Measurements from ENCODE around the gene CAVIN4. TPM values are rescaled to one million over a fixed set of nuclear protein-coding genes. Genes with fewer than 3 reads are reported as not detected.

The CAVIN4 gene
- total RNA-seq: under 1 TPM; 0.07 TPM

GRCh38 chr9:100577776-100578448 is at the start of gene CAVIN4:
Gene CAVIN4, plus strand, starts transcription at chr9:100578079. Its CDS starts 65 bp downstream, at chr9:100578144.
- POLR2A ChIA-PET: no interaction called here
- no peaks in the 10 kb centered on the region for H3K4me1 Mint-ChIP-seq (ENCODE audit: low read depth)
- H3K4me3 Mint-ChIP-seq: no peak within 1 kb of the TSS
- intact Hi-C loops (cut with micrococcal nuclease): no loop called here
- H3K9me3 Mint-ChIP-seq: no peaks in the 10 kb centered on the region
- H3K27ac Mint-ChIP-seq: no peak within 1 kb of the TSS
- CTCF ChIA-PET: interaction anchor here (1.0 kb wide), 1 partner anchor 24 kb away, joined by 3 read pairs; no protein-coding TSS in a partner anchor
- no peaks in the 10 kb centered on the region for H3K36me3 Mint-ChIP-seq
- no peak for DNase-seq
- H3K27me3 Mint-ChIP-seq: no peaks in the 10 kb centered on the region

GRCh38 chr9:100534401-100534800 is 43.5 kb upstream of the CAVIN4 start:
- ChIA-PET POLR2A (no interaction called here), CTCF (no interaction called here)
- Mint-ChIP-seq H3K9me3 (peaks cover 2% of the 10 kb centered on the region), H3K4me1 (ENCODE audit: low read depth) (no peaks in the 10 kb centered on the region), H3K4me3 (no peak overlapping the region), H3K36me3 (no peaks in the 10 kb centered on the region), H3K27me3 (no peaks in the 10 kb centered on the region), H3K27ac (no peak overlapping the region)
- intact Hi-C loops (cut with micrococcal nuclease): no loop called here
- no peak for DNase-seq

GRCh38 chr9:100540327-100540726 is 37.6 kb upstream of the CAVIN4 start:
- no peaks in the 10 kb centered on the region for H3K27me3 Mint-ChIP-seq
- H3K4me1 Mint-ChIP-seq (ENCODE audit: low read depth): no peaks in the 10 kb centered on the region
- peaks cover 11% of the 10 kb centered on the region for H3K9me3 Mint-ChIP-seq
- no peak overlapping the region for H3K4me3 Mint-ChIP-seq
- no peak overlapping the region for H3K27ac Mint-ChIP-seq
- no peak for DNase-seq
- intact Hi-C loops (cut with micrococcal nuclease): no loop called here
- POLR2A ChIA-PET: no interaction called here
- peaks cover 5% of the 10 kb centered on the region for H3K36me3 Mint-ChIP-seq
- CTCF ChIA-PET: no interaction called here

GRCh38 chr9:100549048-100549447 is 28.8 kb upstream of the CAVIN4 start:
- H3K4me3 Mint-ChIP-seq: no peak overlapping the region
- H3K9me3 Mint-ChIP-seq: peaks cover 17% of the 10 kb centered on the region
- no peak overlapping the region for H3K27ac Mint-ChIP-seq
- no peaks in the 10 kb centered on the region for H3K27me3 Mint-ChIP-seq
- ChIA-PET POLR2A (no interaction called here), CTCF (interaction anchor here (1.2 kb wide), 1 partner anchor 42 kb away, joined by 3 read pairs; no protein-coding TSS in a partner anchor)
- DNase-seq: no peak
- peaks cover 5% of the 10 kb centered on the region for H3K36me3 Mint-ChIP-seq
- no peaks in the 10 kb centered on the region for H3K4me1 Mint-ChIP-seq (ENCODE audit: low read depth)
- intact Hi-C loops (cut with micrococcal nuclease): no loop called here

GRCh38 chr9:100554935-100555401 is 22.9 kb upstream of the CAVIN4 start:
- no peaks in the 10 kb centered on the region for H3K27me3 Mint-ChIP-seq
- intact Hi-C loops (cut with micrococcal nuclease): no loop called here
- DNase-seq: no peak
- no peak overlapping the region for H3K27ac Mint-ChIP-seq
- CTCF ChIA-PET: no interaction called here
- H3K4me1 Mint-ChIP-seq (ENCODE audit: low read depth): no peaks in the 10 kb centered on the region
- no peaks in the 10 kb centered on the region for H3K36me3 Mint-ChIP-seq
- no peaks in the 10 kb centered on the region for H3K9me3 Mint-ChIP-seq
- no peak overlapping the region for H3K4me3 Mint-ChIP-seq
- POLR2A ChIA-PET: no interaction called here

- H3K4me1 Mint-ChIP-seq (ENCODE audit: low read depth): no peaks in the 10 kb centered on the region
- POLR2A ChIA-PET: no interaction called here
- H3K27ac Mint-ChIP-seq: no peak overlapping the region
- CTCF ChIA-PET: interaction anchor here (1.5 kb wide), 1 partner anchor 13 kb away, joined by 3 read pairs; no protein-coding TSS in a partner anchor
- H3K9me3 Mint-ChIP-seq: no peaks in the 10 kb centered on the region
- no peaks in the 10 kb centered on the region for H3K27me3 Mint-ChIP-seq
- intact Hi-C loops (cut with micrococcal nuclease): no loop called here
- DNase-seq: no peak
- H3K4me3 Mint-ChIP-seq: no peak overlapping the region
- no peaks in the 10 kb centered on the region for H3K36me3 Mint-ChIP-seq
Measured at GRCh38 chr9:100555471-100555870, 22.4 kb upstream of the CAVIN4 start.

GRCh38 chr9:100557053-100557452 is 20.8 kb upstream of the CAVIN4 start:
- no peak for DNase-seq
- Mint-ChIP-seq H3K9me3 (no peaks in the 10 kb centered on the region), H3K27ac (no peak overlapping the region), H3K4me1 (ENCODE audit: low read depth) (no peaks in the 10 kb centered on the region), H3K36me3 (no peaks in the 10 kb centered on the region), H3K4me3 (no peak overlapping the region), H3K27me3 (no peaks in the 10 kb centered on the region)
- intact Hi-C loops (cut with micrococcal nuclease): no loop called here
- POLR2A ChIA-PET: no interaction called here
- CTCF ChIA-PET: interaction anchor here (1.5 kb wide), 1 partner anchor 15 kb away, joined by 3 read pairs; no protein-coding TSS in a partner anchor

- no peak overlapping the region for H3K4me3 Mint-ChIP-seq
- H3K27ac Mint-ChIP-seq: no peak overlapping the region
- H3K4me1 Mint-ChIP-seq (ENCODE audit: low read depth): no peaks in the 10 kb centered on the region
- H3K36me3 Mint-ChIP-seq: no peaks in the 10 kb centered on the region
- ChIA-PET CTCF (no interaction called here), POLR2A (no interaction called here)
- no peak for DNase-seq
- H3K9me3 Mint-ChIP-seq: no peaks in the 10 kb centered on the region
- intact Hi-C loops (cut with micrococcal nuclease): no loop called here
- H3K27me3 Mint-ChIP-seq: no peaks in the 10 kb centered on the region
Measured at GRCh38 chr9:100561256-100561655, 16.6 kb upstream of the CAVIN4 start.

GRCh38 chr9:100567856-100568255 is 10.0 kb upstream of the CAVIN4 start:
- CTCF ChIA-PET: interaction anchor here (1.3 kb wide), 1 partner anchor 34 kb away, joined by 3 read pairs; no protein-coding TSS in a partner anchor

GRCh38 chr9:100573655-100574260 is 4.1 kb upstream of the CAVIN4 start:
- Mint-ChIP-seq H3K36me3 (no peaks in the 10 kb centered on the region), H3K27me3 (no peaks in the 10 kb centered on the region), H3K9me3 (no peaks in the 10 kb centered on the region), H3K4me3 (no peak overlapping the region), H3K27ac (no peak overlapping the region), H3K4me1 (ENCODE audit: low read depth) (no peaks in the 10 kb centered on the region)
- ChIA-PET CTCF (no interaction called here), POLR2A (no interaction called here)
- intact Hi-C loops (cut with micrococcal nuclease): no loop called here
- DNase-seq: no peak

More at GRCh38 chr9:100567856-100568255, 10.0 kb upstream of the CAVIN4 start:
- no peak overlapping the region for H3K27ac Mint-ChIP-seq
- H3K9me3 Mint-ChIP-seq: no peaks in the 10 kb centered on the region
- no peaks in the 10 kb centered on the region for H3K27me3 Mint-ChIP-seq
- DNase-seq: no peak
- no peak overlapping the region for H3K4me3 Mint-ChIP-seq
- H3K4me1 Mint-ChIP-seq (ENCODE audit: low read depth): no peaks in the 10 kb centered on the region
- intact Hi-C loops (cut with micrococcal nuclease): no loop called here
- POLR2A ChIA-PET: no interaction called here
- no peaks in the 10 kb centered on the region for H3K36me3 Mint-ChIP-seq

GRCh38 chr9:100575006-100575405 is 2.9 kb upstream of the CAVIN4 start:
- intact Hi-C loops (cut with micrococcal nuclease): no loop called here
- POLR2A ChIA-PET: no interaction called here
- Mint-ChIP-seq H3K27ac (no peak overlapping the region), H3K4me3 (no peak overlapping the region), H3K27me3 (no peaks in the 10 kb centered on the region), H3K4me1 (ENCODE audit: low read depth) (no peaks in the 10 kb centered on the region), H3K9me3 (no peaks in the 10 kb centered on the region), H3K36me3 (no peaks in the 10 kb centered on the region)
- CTCF ChIA-PET: no interaction called here
- DNase-seq: no peak

- Mint-ChIP-seq H3K4me3 (no peak overlapping the region), H3K9me3 (no peaks in the 10 kb centered on the region), H3K36me3 (no peaks in the 10 kb centered on the region), H3K4me1 (ENCODE audit: low read depth) (no peaks in the 10 kb centered on the region), H3K27me3 (no peaks in the 10 kb centered on the region), H3K27ac (no peak overlapping the region)
- no peak for DNase-seq
- intact Hi-C loops (cut with micrococcal nuclease): no loop called here
- ChIA-PET POLR2A (no interaction called here), CTCF (no interaction called here)
Measured at GRCh38 chr9:100575765-100576386, 2.0 kb upstream of the CAVIN4 start.
